Hindlimb muscle (tissue), 1 donor: ENCODE measurements around the gene PLEKHH2. TPM values are rescaled to one million over a fixed set of nuclear protein-coding genes. Genes with fewer than 3 reads are reported as not detected.

Experiments used
- DNase-seq: peaks from one replicate; pipeline ENCODE4 v3.0.0-alpha.2; 2013
- polyA plus RNA-seq: library from polyadenylated mRNA; unstranded; fragments of 120-200 nt; gene quantifications from one replicate; pipeline ENCODE4 v1.2.1, GENCODE V29; 2013; ENCODE audit not compliant: insufficient read length

The PLEKHH2 gene
- polyA plus RNA-seq, 1 donor: 5.6 TPM

DNA sequence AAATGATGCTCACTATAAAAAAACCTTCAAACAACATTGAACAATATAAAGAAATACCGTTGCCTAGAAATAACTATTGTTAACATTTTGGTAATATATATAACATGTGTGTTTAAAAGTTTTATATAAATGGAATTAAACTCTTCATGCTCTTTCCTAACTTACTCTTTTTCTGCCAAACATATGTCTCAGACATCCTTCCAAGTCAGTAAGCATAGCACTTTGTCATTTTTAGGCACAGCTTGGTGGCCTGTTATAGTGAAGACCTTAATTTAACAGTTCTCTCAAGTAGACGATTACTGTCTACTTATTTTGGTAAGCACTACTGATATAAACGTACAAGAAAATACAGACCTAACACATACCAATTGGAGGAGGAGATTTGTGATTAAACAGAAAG lies 177.7 kb downstream of the PLEKHH2 start:
- no peak for DNase-seq

Other genes with a start within 250 kb of the PLEKHH2 start
- 22.3 TPM for gene THADA, start 41.2 kb upstream of the PLEKHH2 start, polyA plus RNA-seq
- 1.3 TPM for gene C1GALT1C1L, start 39.2 kb downstream of the PLEKHH2 start, polyA plus RNA-seq
- 14.9 TPM for gene DYNC2LI1, start 136.8 kb downstream of the PLEKHH2 start, polyA plus RNA-seq
- not detected for gene ABCG5, start 201.6 kb downstream of the PLEKHH2 start, polyA plus RNA-seq
- 0.10 TPM for gene ABCG8, start 201.7 kb downstream of the PLEKHH2 start, polyA plus RNA-seq